ENCODE results near the gene SHISAL2A. TPM values are rescaled to one million over a fixed set of nuclear protein-coding genes. Genes with fewer than 3 reads are reported as not detected.

The SHISAL2A gene
- total and polyA plus RNA-seq, 2 of the 13 experiments (the other 11 are each of a cell fraction or from before 2014, with no cell fraction given) = not detected

DNA sequence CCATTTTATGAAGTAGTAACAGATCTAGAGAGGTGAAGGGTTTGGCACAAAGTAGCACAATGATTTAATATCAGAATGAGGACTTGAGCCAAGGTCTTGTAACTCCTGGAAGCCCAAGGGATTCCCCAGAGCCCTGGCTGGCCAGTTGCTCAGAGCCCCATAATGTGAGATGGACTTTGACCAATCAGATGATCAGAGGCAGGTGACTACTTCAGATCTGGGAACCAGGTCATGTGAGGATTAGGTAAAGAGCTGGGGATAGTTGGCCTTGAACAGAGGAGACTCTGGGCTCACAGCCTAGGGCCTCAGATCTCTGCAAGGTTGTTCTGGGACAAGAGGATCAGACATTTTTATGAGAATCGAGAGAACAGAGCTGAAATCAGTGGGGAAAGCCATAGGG, 18.9 kb downstream of the SHISAL2A start (continued):
- no peak for TF ChIP-seq ZBTB40 (IDR thresholded peaks at IDR 0.05)
- TF ChIP-seq ZBTB40 (CRISPR knock-in tag; IDR thresholded peaks at IDR 0.05) = no peak
- no peak for TF ChIP-seq SKI (IDR thresholded peaks at IDR 0.05; ENCODE audit: partially characterized antibody)
- no peak; the same call in 1 of the 2 replicates for TF ChIP-seq NFIC (IDR thresholded peaks at IDR 0.05; ENCODE audit: low read length)
- TF ChIP-seq ZBTB20 (CRISPR knock-in tag; IDR thresholded peaks at IDR 0.05; ENCODE audit: borderline replicate concordance, low read depth) = peak; percentile 49; the same call in 1 of the 2 replicates
- no peak for TF ChIP-seq ONECUT2 (CRISPR knock-in tag; IDR thresholded peaks at IDR 0.05)
- TF ChIP-seq, protein P1, sequence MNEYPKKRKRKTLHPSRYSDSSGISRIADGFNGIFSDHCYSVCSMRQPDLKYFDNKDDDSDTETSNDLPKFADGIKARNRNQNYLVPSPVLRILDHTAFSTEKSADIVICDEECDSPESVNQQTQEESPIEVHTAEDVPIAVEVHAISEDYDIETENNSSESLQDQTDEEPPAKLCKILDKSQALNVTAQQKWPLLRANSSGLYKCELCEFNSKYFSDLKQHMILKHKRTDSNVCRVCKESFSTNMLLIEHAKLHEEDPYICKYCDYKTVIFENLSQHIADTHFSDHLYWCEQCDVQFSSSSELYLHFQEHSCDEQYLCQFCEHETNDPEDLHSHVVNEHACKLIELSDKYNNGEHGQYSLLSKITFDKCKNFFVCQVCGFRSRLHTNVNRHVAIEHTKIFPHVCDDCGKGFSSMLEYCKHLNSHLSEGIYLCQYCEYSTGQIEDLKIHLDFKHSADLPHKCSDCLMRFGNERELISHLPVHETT (CRISPR knock-in tag; conservative IDR thresholded peaks at IDR 0.05) = no peak
- no peak for TF ChIP-seq RAD21 (CRISPR knock-in tag; IDR thresholded peaks at IDR 0.05)
- TF ChIP-seq SNAI1 (CRISPR knock-in tag; IDR thresholded peaks at IDR 0.05; ENCODE audit: borderline replicate concordance) = no peak
- TF ChIP-seq NFKBIZ (CRISPR knock-in tag; IDR thresholded peaks at IDR 0.05) = no peak
- TF ChIP-seq, protein P2, sequence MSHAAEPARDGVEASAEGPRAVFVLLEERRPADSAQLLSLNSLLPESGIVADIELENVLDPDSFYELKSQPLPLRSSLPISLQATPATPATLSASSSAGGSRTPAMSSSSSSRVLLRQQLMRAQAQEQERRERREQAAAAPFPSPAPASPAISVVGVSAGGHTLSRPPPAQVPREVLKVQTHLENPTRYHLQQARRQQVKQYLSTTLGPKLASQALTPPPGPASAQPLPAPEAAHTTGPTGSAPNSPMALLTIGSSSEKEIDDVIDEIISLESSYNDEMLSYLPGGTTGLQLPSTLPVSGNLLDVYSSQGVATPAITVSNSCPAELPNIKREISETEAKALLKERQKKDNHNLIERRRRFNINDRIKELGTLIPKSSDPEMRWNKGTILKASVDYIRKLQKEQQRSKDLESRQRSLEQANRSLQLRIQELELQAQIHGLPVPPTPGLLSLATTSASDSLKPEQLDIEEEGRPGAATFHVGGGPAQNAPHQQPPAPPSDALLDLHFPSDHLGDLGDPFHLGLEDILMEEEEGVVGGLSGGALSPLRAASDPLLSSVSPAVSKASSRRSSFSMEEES (CRISPR knock-in tag; IDR thresholded peaks at IDR 0.05) = peak; percentile 99
- no peak for TF ChIP-seq SMC3 (IDR thresholded peaks at IDR 0.05; ENCODE audit: low read length)
- TF ChIP-seq ZNF615 (CRISPR knock-in tag; IDR thresholded peaks at IDR 0.05; ENCODE audit: borderline replicate concordance) = no peak
- TF ChIP-seq, protein P3, sequence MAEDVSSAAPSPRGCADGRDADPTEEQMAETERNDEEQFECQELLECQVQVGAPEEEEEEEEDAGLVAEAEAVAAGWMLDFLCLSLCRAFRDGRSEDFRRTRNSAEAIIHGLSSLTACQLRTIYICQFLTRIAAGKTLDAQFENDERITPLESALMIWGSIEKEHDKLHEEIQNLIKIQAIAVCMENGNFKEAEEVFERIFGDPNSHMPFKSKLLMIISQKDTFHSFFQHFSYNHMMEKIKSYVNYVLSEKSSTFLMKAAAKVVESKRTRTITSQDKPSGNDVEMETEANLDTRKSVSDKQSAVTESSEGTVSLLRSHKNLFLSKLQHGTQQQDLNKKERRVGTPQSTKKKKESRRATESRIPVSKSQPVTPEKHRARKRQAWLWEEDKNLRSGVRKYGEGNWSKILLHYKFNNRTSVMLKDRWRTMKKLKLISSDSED (CRISPR knock-in tag; IDR thresholded peaks at IDR 0.05) = no peak
- TF ChIP-seq, protein P4, sequence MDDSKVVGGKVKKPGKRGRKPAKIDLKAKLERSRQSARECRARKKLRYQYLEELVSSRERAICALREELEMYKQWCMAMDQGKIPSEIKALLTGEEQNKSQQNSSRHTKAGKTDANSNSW (CRISPR knock-in tag; IDR thresholded peaks at IDR 0.05; ENCODE audit: borderline replicate concordance) = no peak
- no peak for TF ChIP-seq ZNF564 (CRISPR knock-in tag; IDR thresholded peaks at IDR 0.05)
- TF ChIP-seq ZMAT3 (CRISPR knock-in tag; conservative IDR thresholded peaks at IDR 0.05) = no peak
- no peak for TF ChIP-seq CCDC6 (CRISPR knock-in tag; IDR thresholded peaks at IDR 0.05)
- no peak for TF ChIP-seq ZNF776 (CRISPR knock-in tag; IDR thresholded peaks at IDR 0.05)

Measured in HepG2 (cell line).